ENCODE data around the gene ELK4. TPM values are rescaled to one million over a fixed set of nuclear protein-coding genes. Genes with fewer than 3 reads are reported as not detected.

The ELK4 gene
- total RNA-seq, 2 experiments from 2014 or later = 54.0 to 57.4 TPM

GRCh38 chr1:205561501-205562203 lies 70.2 kb downstream of the ELK4 start:
- H3K4me3 Mint-ChIP-seq = no peak overlapping the region
- H3K4me1 Mint-ChIP-seq = no peaks in the 10 kb centered on the region
- no peaks in the 10 kb centered on the region for H3K36me3 Mint-ChIP-seq (ENCODE audit: low read depth)
- H3K27me3 Mint-ChIP-seq = peaks cover 47% of the 10 kb centered on the region
- no peak overlapping the region for H3K27ac Mint-ChIP-seq
- ATAC-seq (no peak), DNase-seq (no peak)
- H3K9me3 Mint-ChIP-seq (ENCODE audit: low read depth) = peaks cover 4% of the 10 kb centered on the region
- ChIA-PET CTCF (interaction anchor here (0.5 to 1.2 kb wide), 3 partner anchors 39 to 415 kb away, joined by 3 read pairs; no protein-coding TSS in a partner anchor), POLR2A (no interaction called here)
- intact Hi-C loops (cut with DNase I, micrococcal nuclease) = no loop called here

Other genes with a start within 250 kb of the ELK4 start
- under 1 TPM; 0.66 to 0.79 TPM for gene LEMD1, start 210.0 kb downstream of the ELK4 start, total RNA-seq
- gene BLACAT1, start 176.0 kb downstream of the ELK4 start, total RNA-seq = under 1 TPM; 0.25 to 0.32 TPM
- 1 to 10 TPM; 4.9 to 5.9 TPM for gene CDK18, start 127.3 kb downstream of the ELK4 start, total RNA-seq
- under 1 TPM; 0.32 to 0.53 TPM for gene SLC45A3, start 48.5 kb upstream of the ELK4 start, total RNA-seq
- 100 to 1,000 TPM; 189 to 260 TPM for gene NUCKS1, start 118.2 kb upstream of the ELK4 start, total RNA-seq
- 10 to 100 TPM; 29.3 to 29.4 TPM for gene RAB29, start 143.5 kb upstream of the ELK4 start, total RNA-seq
- 10 to 100 TPM; 34.4 to 41.5 TPM for gene SLC41A1, start 181.2 kb upstream of the ELK4 start, total RNA-seq
- gene PM20D1, start 218.1 kb upstream of the ELK4 start, total RNA-seq = under 1 TPM; 0.34 to 0.58 TPM

Data from activated CD4-positive, alpha-beta T cell treated with anti-CD3 and anti-CD28 coated beads for 36 hours (primary cell).